ENCODE data around the gene GPR171.

GRCh38 chr3:151219056-151219455, 16.0 kb upstream of the GPR171 start:
- TF ChIP-seq CTCF (IDR thresholded peaks at IDR 0.05), result no peak
- no peak for TF ChIP-seq POLR2AphosphoS5 (IDR thresholded peaks at IDR 0.05; ENCODE audit: low read depth, low read length)
- no peak for TF ChIP-seq SIN3A (IDR thresholded peaks at IDR 0.05; ENCODE audit: borderline replicate concordance, insufficient read depth, low read depth, low read length)
- no peak for TF ChIP-seq REST (IDR thresholded peaks at IDR 0.05; ENCODE audit: insufficient read depth in 1 of 2, low read depth in 2 of 2, low read length in 1 of 2)
- TF ChIP-seq TCF7L2 (IDR thresholded peaks at IDR 0.05; ENCODE audit: low read depth, low read length), result no peak
